ENCODE results near the gene MSH2.
A peak's percentile ranks its signal among the peaks of the same experiment; 100 is the strongest.

MSH2 gene

GRCh38 chr2:47381408-47381807, 21.5 kb upstream of the MSH2 start:
- no peak for TF ChIP-seq CTCF (IDR thresholded peaks at IDR 0.05; ENCODE audit: low read depth, low read length)
- no peak overlapping the region for H3K27ac ChIP-seq
- no peak for DNase-seq
- H3K27me3 ChIP-seq (ENCODE audit: insufficient read depth, low read depth, severe bottlenecking) = no peaks in the 10 kb centered on the region
- H3K9me3 ChIP-seq (ENCODE audit: severe bottlenecking) = no peaks in the 10 kb centered on the region
- H3K4me3 ChIP-seq (ENCODE audit: low read depth, low read length) = no peak overlapping the region
- H3K36me3 ChIP-seq = no peaks in the 10 kb centered on the region

- DNase-seq = no peak
- Histone ChIP-seq H3K4me3 (ENCODE audit: low read depth, low read length) (no peak overlapping the region), H3K9me3 (ENCODE audit: severe bottlenecking) (no peaks in the 10 kb centered on the region), H3K27me3 (ENCODE audit: insufficient read depth, low read depth, severe bottlenecking) (no peaks in the 10 kb centered on the region), H3K27ac (no peak overlapping the region), H3K36me3 (no peaks in the 10 kb centered on the region)
- TF ChIP-seq CTCF (IDR thresholded peaks at IDR 0.05; ENCODE audit: low read depth, low read length) = no peak
These were observed 16.4 kb upstream of the MSH2 start for GRCh38 chr2:47386551-47386950.

- no peak for TF ChIP-seq CTCF (IDR thresholded peaks at IDR 0.05; ENCODE audit: low read depth, low read length)
- no peak for DNase-seq
- no peaks in the 10 kb centered on the region for H3K36me3 ChIP-seq
- no peaks in the 10 kb centered on the region for H3K9me3 ChIP-seq (ENCODE audit: severe bottlenecking)
- H3K27me3 ChIP-seq (ENCODE audit: insufficient read depth, low read depth, severe bottlenecking) = no peaks in the 10 kb centered on the region
- no peak overlapping the region for H3K4me3 ChIP-seq (ENCODE audit: low read depth, low read length)
- no peak overlapping the region for H3K27ac ChIP-seq
These were observed 14.1 kb upstream of the MSH2 start for GRCh38 chr2:47388888-47389287.

- no peaks in the 10 kb centered on the region for H3K27me3 ChIP-seq (ENCODE audit: insufficient read depth, low read depth, severe bottlenecking)
- no peaks in the 10 kb centered on the region for H3K36me3 ChIP-seq
- DNase-seq = no peak
- TF ChIP-seq CTCF (IDR thresholded peaks at IDR 0.05; ENCODE audit: low read depth, low read length) = no peak
- H3K9me3 ChIP-seq (ENCODE audit: severe bottlenecking) = no peaks in the 10 kb centered on the region
- H3K4me3 ChIP-seq (ENCODE audit: low read depth, low read length) = no peak overlapping the region
- no peak overlapping the region for H3K27ac ChIP-seq
These were observed 13.3 kb upstream of the MSH2 start for GRCh38 chr2:47389692-47390091.

GRCh38 chr2:47401789-47402554, 984 bp upstream of the MSH2 start:
- Histone ChIP-seq H3K9me3 (ENCODE audit: severe bottlenecking) (no peaks in the 10 kb centered on the region), H3K4me3 (ENCODE audit: low read depth, low read length) (peak overlapping the region; percentile 78), H3K27ac (peak overlapping the region; percentile 96), H3K36me3 (peaks cover 29% of the 10 kb centered on the region), H3K27me3 (ENCODE audit: insufficient read depth, low read depth, severe bottlenecking) (no peaks in the 10 kb centered on the region)
- no peak for TF ChIP-seq CTCF (IDR thresholded peaks at IDR 0.05; ENCODE audit: low read depth, low read length)
- DNase-seq = peak; percentile 74

- no peak for DNase-seq
- Histone ChIP-seq H3K36me3 (peaks cover 34% of the 10 kb centered on the region), H3K27me3 (ENCODE audit: insufficient read depth, low read depth, severe bottlenecking) (no peaks in the 10 kb centered on the region), H3K9me3 (ENCODE audit: severe bottlenecking) (no peaks in the 10 kb centered on the region), H3K27ac (peak overlapping the region; percentile 96), H3K4me3 (ENCODE audit: low read depth, low read length) (peak overlapping the region; percentile 78)
- no peak for TF ChIP-seq CTCF (IDR thresholded peaks at IDR 0.05; ENCODE audit: low read depth, low read length)
These were observed 476 bp upstream of the MSH2 start for GRCh38 chr2:47402555-47402804.

Measured in WERI-Rb-1 (cell line).